Natural killer cell (primary cell): ENCODE results near the gene PRKCB. TPM values are rescaled to one million over a fixed set of nuclear protein-coding genes. Genes with fewer than 3 reads are reported as not detected.

ENCODE experiments used
- ATAC-seq, 3 donors: fragments of 150-1000 bp in 2 of 3; fragments of 200-7000 bp in 1 of 3; cut with Tn5 transposase; 1 replicate in 1 of 3; 2 replicates in 2 of 3; pipeline ENCODE4 v1.10.0; 2021; ENCODE audit warnings: mild to moderate bottlenecking in 2 of 3, moderate library complexity in 2 of 3
- DNase-seq, 2 donors: peaks; one replicate each; pipeline versions ENCODE4 v3.0.0 to v3.0.0-alpha.2; 2013 to 2021; ENCODE audit warnings: mixed read lengths in 1 of 2
- H3K27ac ChIP-seq: one replicate; pipeline ENCODE4 v1.5.1; 2013; ENCODE audit warnings: mild to moderate bottlenecking, low read length
- H3K27me3 ChIP-seq: one replicate; pipeline ENCODE4 v1.6.1; 2013; ENCODE audit warnings: low read length; ENCODE audit not compliant: control insufficient read depth, insufficient read depth
- H3K36me3 ChIP-seq: one replicate; pipeline ENCODE4 v1.6.1; 2013; ENCODE audit warnings: low read length; ENCODE audit not compliant: control insufficient read depth, insufficient read depth
- H3K4me1 ChIP-seq: one replicate; pipeline ENCODE4 v1.6.1; 2013; ENCODE audit warnings: low read length; ENCODE audit not compliant: control insufficient read depth, insufficient read depth
- H3K4me3 ChIP-seq: one replicate; pipeline ENCODE4 v1.5.1; 2013; ENCODE audit warnings: low read length
- H3K9me3 ChIP-seq: one replicate; pipeline ENCODE4 v1.6.1; 2013; ENCODE audit warnings: low read length; ENCODE audit not compliant: control insufficient read depth, insufficient read depth
- H3K27ac Mint-ChIP-seq, 2 donors: one replicate each; pipeline ENCODE4 v1.8.0; 2022; ENCODE audit warnings: mild to moderate bottlenecking in 2 of 2, mixed read lengths in 2 of 2, moderate library complexity in 1 of 2
- H3K27me3 Mint-ChIP-seq, 2 donors: one replicate each; pipeline ENCODE4 v1.8.0; 2022; ENCODE audit warnings: low read depth in 2 of 2, mixed read lengths in 2 of 2
- H3K36me3 Mint-ChIP-seq: one replicate; pipeline ENCODE4 v1.8.0; 2022; ENCODE audit warnings: mixed read lengths
- H3K4me1 Mint-ChIP-seq, 2 donors: one replicate each; pipeline ENCODE4 v1.8.0; 2022; ENCODE audit warnings: mixed read lengths in 2 of 2
- H3K4me3 Mint-ChIP-seq: one replicate; pipeline ENCODE4 v1.8.0; 2022; ENCODE audit warnings: mild to moderate bottlenecking, moderate library complexity, mixed read lengths
- H3K9me3 Mint-ChIP-seq, 2 donors: one replicate each; pipeline ENCODE4 v1.8.0; 2022; ENCODE audit warnings: mixed read lengths in 2 of 2
- CTCF ChIP-seq: fragments of 200-600 bp; IDR thresholded peaks from one replicate; pipeline ENCODE4 v1.8.0; 2022; ENCODE audit warnings: antibody characterized with exemption
- WGBS: methylation state at CpG from one replicate; pipeline ENCODE4 v1.1.7; 2013; ENCODE audit warnings: missing lambda C conversion rate; ENCODE audit not compliant: insufficient coverage; 5-methylcytosine and 5-hydroxymethylcytosine counted together
- intact Hi-C: fragments of 100-400 bp; cut with micrococcal nuclease; formaldehyde crosslinking; loops from one replicate; pipeline ENCODE4 v1.14.2; 2022
- total RNA-seq, 4 donors: library from RNA; stranded (reverse); fragments of 120-200 nt in 1 of 4; gene quantifications; one replicate each; pipeline versions ENCODE4 v1.2.3 to v1.2.4, GENCODE V29; 2013 to 2022

The PRKCB gene
- total RNA-seq, 3 donors from 2014 or later (not counting 1 experiment from before 2014, with no cell fraction given), result 182 to 222 (median 183) TPM

- H3K4me1 ChIP-seq, result peaks cover 48% of the 10 kb centered on the region
- ATAC-seq (no peak), DNase-seq (no peak)
Measured at GRCh38 chr16:23858542-23858941, 22.8 kb downstream of the PRKCB start.

GRCh38 chr16:23859713-23860269 is 24.0 kb downstream of the PRKCB start:
- Histone ChIP-seq H3K27me3 (no peaks in the 10 kb centered on the region), H3K4me1 (peaks cover 51% of the 10 kb centered on the region), H3K9me3 (no peaks in the 10 kb centered on the region), H3K4me3 (no peak overlapping the region), H3K27ac (peak overlapping the region; percentile 37), H3K36me3 (no peaks in the 10 kb centered on the region)
- Mint-ChIP-seq H3K4me3 (peak overlapping the region; percentile 51), H3K27me3 (no peaks in the 10 kb centered on the region), H3K4me1 (peaks cover 72 to 77% of the 10 kb centered on the region in 2 donors), H3K27ac (peak overlapping the region; percentile 35 to 83), H3K9me3 (no peaks in the 10 kb centered on the region), H3K36me3 (no peaks in the 10 kb centered on the region)
- no peak for DNase-seq
- 40% methylated on average over 2 of the region's 2 CpGs for WGBS
- TF ChIP-seq CTCF, result no peak
- intact Hi-C loops, result loop anchor here (5.0 kb wide), 2 partner anchors 32 to 38 kb away; no protein-coding TSS in a partner anchor
- no peak for ATAC-seq

More at GRCh38 chr16:23858542-23858941, 22.8 kb downstream of the PRKCB start:
- Mint-ChIP-seq H3K4me1 (peaks cover 72 to 77% of the 10 kb centered on the region in 2 donors), H3K9me3 (no peaks in the 10 kb centered on the region), H3K27ac (peak overlapping the region; percentile 35 to 83), H3K27me3 (no peaks in the 10 kb centered on the region), H3K36me3 (no peaks in the 10 kb centered on the region), H3K4me3 (no peak overlapping the region)
- no peak overlapping the region for H3K4me3 ChIP-seq
- WGBS, result 48% methylated on average over 1 of the region's 1 CpG
- no peak for TF ChIP-seq CTCF
- no peaks in the 10 kb centered on the region for H3K36me3 ChIP-seq
- H3K9me3 ChIP-seq, result no peaks in the 10 kb centered on the region
- no peaks in the 10 kb centered on the region for H3K27me3 ChIP-seq
- intact Hi-C loops, result no loop called here
- H3K27ac ChIP-seq, result no peak overlapping the region

- no peak overlapping the region for H3K4me3 Mint-ChIP-seq
- H3K4me3 ChIP-seq, result no peak overlapping the region
- no peak for DNase-seq
- no peaks in the 10 kb centered on the region for H3K27me3 Mint-ChIP-seq
- no peaks in the 10 kb centered on the region for H3K9me3 ChIP-seq
- H3K27ac ChIP-seq, result no peak overlapping the region
- no peak overlapping the region for H3K27ac Mint-ChIP-seq
- no peak for ATAC-seq
- intact Hi-C loops, result loop anchor here (2.0 to 5.0 kb wide), 3 partner anchors 13 to 35 kb away; no protein-coding TSS in a partner anchor
- 92% methylated on average over 3 of the region's 3 CpGs for WGBS
- H3K4me1 ChIP-seq, result peaks cover 50% of the 10 kb centered on the region
- no peaks in the 10 kb centered on the region for H3K36me3 ChIP-seq
- H3K27me3 ChIP-seq, result no peaks in the 10 kb centered on the region
- H3K4me1 Mint-ChIP-seq, result peaks cover 66 to 77% of the 10 kb centered on the region in 2 donors
- no peak for TF ChIP-seq CTCF
- H3K9me3 Mint-ChIP-seq, result no peaks in the 10 kb centered on the region
- H3K36me3 Mint-ChIP-seq, result no peaks in the 10 kb centered on the region
Measured at GRCh38 chr16:23861874-23862273, 26.1 kb downstream of the PRKCB start.

- intact Hi-C loops, result loop anchor here (2.0 to 5.0 kb wide), 3 partner anchors 14 to 35 kb away; no protein-coding TSS in a partner anchor
- Histone ChIP-seq H3K4me3 (no peak overlapping the region), H3K27me3 (no peaks in the 10 kb centered on the region), H3K36me3 (no peaks in the 10 kb centered on the region), H3K27ac (no peak overlapping the region), H3K4me1 (peaks cover 44% of the 10 kb centered on the region), H3K9me3 (no peaks in the 10 kb centered on the region)
- WGBS, result 81% methylated on average over 5 of the region's 6 CpGs
- Mint-ChIP-seq H3K4me1 (peaks cover 68 to 77% of the 10 kb centered on the region in 2 donors), H3K27ac (no peak overlapping the region), H3K9me3 (no peaks in the 10 kb centered on the region), H3K36me3 (no peaks in the 10 kb centered on the region), H3K4me3 (no peak overlapping the region), H3K27me3 (no peaks in the 10 kb centered on the region)
- no peak for DNase-seq
- no peak for TF ChIP-seq CTCF
- ATAC-seq, result no peak
Measured at GRCh38 chr16:23862556-23862955, 26.8 kb downstream of the PRKCB start.
